IPS DF 19.7 (cell line): ENCODE data around the gene QRFPR.
"Not testable (repeated sequence)": the region's sequence is repeated elsewhere in the genome, so short reads cannot be mapped to it uniquely, and the experiment has no call there.

ENCODE experiments used
- DNase-seq: peaks from one replicate; pipeline ENCODE4 v3.0.0-alpha.2; 2013; ENCODE audit warnings: low read depth, low spot score

QRFPR gene

GRCh38 chr4:121380776-121381462 is at the start of gene QRFPR:
Gene QRFPR (minus strand): TSS chr4:121381018. CDS start chr4:121380647, 371 bp downstream.
- peak; percentile 25 for DNase-seq

GRCh38 chr4:121428721-121429120 is 47.9 kb upstream of the QRFPR start:
- no peak for DNase-seq

DNA sequence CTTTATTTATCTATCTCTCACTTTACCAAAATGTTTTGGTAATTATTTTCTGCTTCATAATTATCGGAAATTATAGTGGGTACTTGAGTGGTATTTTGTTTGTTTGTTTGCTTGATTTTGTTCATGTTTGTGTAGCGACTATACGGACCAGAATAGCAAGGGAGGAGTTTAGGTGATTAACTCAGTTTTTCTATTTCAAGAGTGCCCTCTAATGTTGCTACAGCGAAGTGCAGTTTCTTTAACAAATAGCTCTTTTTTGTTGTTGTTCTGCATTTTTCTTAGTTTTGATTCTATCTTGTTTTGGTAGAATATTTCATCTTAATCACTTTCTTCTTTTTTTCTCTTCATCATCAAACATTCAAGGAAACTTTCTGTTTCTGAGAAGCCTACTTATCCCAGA is 40.8 kb upstream of the QRFPR start:
- DNase-seq = no peak

DNA sequence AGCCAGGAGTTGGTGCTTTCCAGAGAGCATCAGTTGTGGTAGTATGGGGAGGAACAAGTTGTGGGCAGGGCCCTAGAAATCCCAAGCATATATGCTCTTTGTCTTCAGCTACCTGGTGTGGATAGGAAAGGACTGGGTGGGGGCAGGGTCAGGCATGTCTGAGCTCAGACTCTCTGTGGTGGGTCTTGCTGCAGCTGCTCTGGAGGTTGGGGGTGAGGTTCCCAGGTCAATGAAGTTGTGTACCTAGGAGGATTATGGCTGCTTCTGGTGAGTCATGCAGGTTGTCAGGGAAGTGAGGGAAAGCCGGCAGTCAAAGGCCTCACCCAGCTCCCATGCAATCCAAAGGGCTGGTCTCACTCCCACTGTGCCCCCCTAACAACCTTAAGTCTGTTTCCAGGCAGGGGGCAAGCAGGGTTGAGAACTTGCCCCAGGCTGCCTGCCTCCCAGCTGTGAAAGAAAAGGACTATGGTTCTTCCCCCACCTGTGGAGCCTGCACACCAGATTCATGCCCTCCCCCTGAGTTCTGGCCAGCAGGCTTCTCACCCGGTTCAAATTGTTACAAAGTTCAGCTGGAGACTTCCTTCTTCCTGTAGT is 30.4 kb upstream of the QRFPR start:
- peak; percentile 15 for DNase-seq

DNA sequence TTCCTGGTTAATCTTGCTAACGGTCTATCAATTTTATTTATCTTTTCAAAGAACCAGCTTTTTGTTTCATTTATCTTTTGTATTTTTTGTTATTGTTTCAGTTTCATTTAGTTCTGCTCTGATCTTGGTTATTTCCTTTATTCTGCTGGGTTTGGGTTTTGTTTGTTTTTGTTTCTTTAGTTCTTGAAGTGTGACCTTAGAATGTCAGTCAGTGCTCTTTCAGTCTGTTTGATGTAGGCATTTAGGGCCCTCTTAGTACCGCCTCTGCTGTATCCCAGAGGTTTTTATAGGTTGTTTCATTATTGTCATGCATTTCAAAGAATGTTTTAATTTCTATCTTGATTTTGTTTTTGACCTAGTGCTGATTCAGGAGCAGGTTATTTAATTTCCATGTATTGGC is 27.7 kb upstream of the QRFPR start:
- DNase-seq = not testable (repeated sequence)

DNA sequence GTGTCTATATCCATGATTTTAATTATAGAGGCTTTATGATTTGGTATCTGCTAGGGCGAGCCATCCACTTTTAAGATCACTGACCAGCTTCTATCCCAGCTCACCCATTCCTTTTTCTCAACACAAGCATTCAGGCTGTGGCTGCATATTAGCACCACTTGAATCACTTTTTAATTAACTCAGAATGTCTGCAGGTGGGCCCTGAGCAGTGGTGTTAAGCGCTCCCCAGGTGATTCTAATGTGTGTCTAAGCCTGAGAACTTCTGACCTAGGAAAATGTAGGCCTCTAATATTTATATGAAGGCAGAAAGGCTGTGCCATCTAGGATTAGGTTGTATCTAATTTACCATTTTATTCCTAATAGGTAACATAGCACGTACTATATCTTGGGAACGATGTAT is 19.8 kb upstream of the QRFPR start:
- DNase-seq = no peak

GRCh38 chr4:121397941-121398601 is 17.3 kb upstream of the QRFPR start:
- no peak for DNase-seq

GRCh38 chr4:121397434-121397833 is 16.6 kb upstream of the QRFPR start:
- no peak for DNase-seq

GRCh38 chr4:121392426-121393086 is 11.7 kb upstream of the QRFPR start:
- no peak for DNase-seq

- no peak for DNase-seq
Measured at GRCh38 chr4:121390335-121390734, 9.5 kb upstream of the QRFPR start.

GRCh38 chr4:121379276-121379675 is 1.5 kb downstream of the QRFPR start:
- DNase-seq = no peak

DNA sequence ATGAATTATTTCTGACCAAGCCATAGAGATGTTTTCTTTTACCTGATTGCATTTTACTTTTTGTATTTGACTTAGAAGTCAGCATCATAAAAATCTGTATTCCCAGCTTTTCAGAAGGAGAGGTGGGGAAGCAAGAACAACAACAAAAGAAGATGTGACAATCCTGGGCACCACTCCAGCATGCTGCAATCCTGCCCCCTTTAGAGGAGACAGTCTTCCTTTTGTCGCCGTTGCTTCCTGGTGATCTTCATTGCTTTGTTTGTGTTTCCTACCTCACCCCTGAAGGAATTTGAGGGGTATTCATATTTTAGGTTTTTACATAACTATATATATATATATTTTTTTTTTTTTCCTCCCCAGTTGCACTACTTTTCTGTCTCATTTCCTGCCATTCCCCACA is 3.7 kb downstream of the QRFPR start:
- no peak for DNase-seq

DNA sequence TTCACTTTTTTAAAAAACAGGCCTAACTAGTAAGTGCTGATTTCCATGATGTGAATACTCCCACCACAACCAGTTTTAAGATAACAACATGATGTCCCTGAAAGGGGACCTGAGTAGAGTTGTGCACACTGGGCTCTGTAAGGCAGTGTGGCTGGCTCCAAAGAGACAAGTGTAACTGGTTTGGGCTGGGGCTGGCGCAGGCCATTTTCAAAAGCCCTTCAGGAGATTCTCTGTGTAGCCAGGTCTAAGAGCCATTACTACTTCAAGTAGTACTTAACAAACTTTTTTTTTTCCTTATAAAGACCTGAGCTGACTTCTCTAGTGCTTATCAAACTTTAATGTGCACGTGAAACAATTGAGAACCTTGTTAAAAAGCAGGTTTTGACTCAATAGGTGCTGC is 4.3 kb downstream of the QRFPR start:
- DNase-seq = no peak

- no peak for DNase-seq
Measured at GRCh38 chr4:121376097-121376496, 4.7 kb downstream of the QRFPR start.

DNA sequence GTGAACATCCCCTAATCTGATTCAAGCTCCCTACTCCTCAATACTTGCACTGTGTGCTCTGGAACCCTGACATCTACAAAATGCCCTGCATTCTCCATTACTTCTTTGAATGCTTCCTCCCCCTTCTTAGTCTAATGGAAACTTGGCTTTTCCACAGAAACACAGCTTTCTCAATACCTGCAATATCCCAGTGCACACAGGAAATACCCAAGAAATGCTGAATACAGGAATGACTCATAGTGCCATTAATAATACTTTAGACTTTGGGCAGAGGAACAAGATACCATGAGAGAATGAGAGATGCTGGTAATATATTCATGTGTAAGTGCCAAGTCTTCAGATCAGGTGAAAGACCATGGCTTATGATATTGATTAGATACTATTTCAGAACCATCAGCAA is 5.6 kb downstream of the QRFPR start:
- DNase-seq = no peak

DNA sequence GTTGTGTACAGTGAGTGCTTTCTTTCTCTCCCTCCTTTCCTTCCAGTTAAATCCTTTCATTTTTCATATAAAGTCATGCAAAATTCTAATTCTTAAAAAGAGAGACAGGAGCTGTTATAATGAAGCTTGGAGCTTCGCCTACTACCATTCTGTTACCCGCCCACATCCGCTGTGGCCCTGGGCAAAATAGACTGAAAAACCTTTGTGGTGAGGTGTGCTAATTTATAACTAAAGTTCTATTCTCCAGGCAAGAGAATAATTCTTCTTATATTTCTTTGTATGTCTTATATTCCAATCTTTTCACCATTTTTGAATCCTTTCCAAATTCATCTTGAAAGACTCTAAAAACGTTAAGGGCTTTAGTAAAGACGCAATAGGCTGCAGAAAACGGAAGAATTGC is 7.0 kb downstream of the QRFPR start:
- no peak for DNase-seq

- DNase-seq = no peak
Measured at GRCh38 chr4:121370729-121371325, 10.0 kb downstream of the QRFPR start.

GRCh38 chr4:121360495-121360894 is 20.3 kb downstream of the QRFPR start:
- DNase-seq = no peak

- DNase-seq = no peak
Measured at GRCh38 chr4:121358473-121358872, 22.3 kb downstream of the QRFPR start.

DNA sequence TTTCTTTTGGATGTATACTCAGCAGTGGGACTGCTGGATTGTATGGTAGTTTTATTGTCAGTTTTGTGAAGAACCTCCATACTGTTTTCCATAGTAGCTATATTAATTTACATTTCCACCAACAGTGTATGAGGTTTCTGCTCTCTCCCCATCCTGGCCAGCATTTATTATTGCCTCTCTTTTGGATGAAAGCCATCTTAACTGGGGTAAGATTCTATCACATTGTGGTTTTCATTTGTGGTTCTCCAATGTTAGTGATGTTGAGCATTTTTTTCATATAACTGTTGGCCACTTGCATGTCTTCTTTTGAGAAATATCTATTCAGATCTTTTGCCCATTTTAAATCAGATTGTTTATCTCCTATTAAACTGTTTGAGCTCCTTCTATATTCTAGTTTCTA is 27.6 kb downstream of the QRFPR start:
- no peak for DNase-seq

DNA sequence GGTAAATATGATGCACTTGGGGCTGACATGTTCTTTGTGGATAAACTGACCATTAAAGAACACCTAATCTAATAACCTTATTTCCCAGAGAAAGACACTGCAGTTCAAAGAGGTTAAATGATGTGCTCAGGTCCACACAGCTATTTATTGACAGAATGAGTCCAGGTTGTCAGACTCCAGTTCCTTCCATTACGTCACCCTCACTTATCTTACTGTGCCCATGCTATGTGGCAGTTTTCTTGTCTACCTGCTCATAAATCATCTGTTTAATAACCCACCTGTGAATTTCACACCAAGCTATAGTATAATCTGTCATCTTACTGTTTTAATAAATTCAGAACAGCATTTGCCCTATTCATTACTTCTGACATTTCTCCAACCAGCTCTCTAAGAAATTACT is 36.7 kb downstream of the QRFPR start:
- DNase-seq = no peak

DNA sequence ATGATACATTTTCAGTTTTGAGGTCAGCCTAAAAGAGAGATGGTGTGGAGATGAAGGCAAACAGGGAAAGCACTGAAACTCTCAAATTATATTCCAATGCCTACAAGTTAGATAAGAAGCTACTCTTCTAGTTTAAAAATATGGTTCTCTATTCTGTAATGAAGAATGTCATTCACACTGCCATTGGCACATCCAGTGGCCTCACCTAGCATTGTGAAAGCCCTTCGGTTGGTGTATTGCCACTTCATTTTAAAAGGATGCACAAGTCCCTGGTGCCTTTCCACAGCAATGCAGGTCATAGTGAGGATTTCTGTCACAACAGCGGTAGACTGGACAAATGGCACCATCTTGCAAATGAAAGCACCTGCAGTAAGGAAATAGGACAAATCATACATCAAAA is 40.6 kb downstream of the QRFPR start:
- no peak for DNase-seq
